Fibroblast of skin of back (primary cell): ENCODE results near the gene RCBTB1.
"Not testable (repeated sequence)": the region's sequence is repeated elsewhere in the genome, so short reads cannot be mapped to it uniquely, and the experiment has no call there.

ENCODE experiments used
- DNase-seq: peaks from one replicate; pipeline ENCODE4 v3.0.0-alpha.2; 2013

The RCBTB1 gene

DNA sequence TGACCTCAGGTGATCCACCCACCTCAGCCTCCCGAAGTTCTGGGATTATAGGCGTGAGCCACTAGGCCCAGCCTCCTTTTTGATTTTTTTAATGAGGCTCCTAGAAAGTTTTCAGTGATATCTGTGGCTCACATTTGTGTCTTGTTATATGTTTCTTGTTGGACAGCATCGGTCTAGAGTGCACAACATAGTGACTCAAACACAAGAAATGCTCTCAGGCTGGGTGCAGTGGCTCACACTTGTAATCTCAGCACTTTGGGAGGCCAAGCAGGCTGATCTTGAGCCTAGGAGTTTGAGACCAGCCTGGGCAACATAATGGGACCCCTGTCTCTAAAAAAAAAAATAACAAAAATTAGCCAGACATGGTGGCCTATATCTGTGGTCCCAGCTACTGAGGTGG is 81.4 kb downstream of the RCBTB1 start:
- peak; percentile 8 for DNase-seq

DNA sequence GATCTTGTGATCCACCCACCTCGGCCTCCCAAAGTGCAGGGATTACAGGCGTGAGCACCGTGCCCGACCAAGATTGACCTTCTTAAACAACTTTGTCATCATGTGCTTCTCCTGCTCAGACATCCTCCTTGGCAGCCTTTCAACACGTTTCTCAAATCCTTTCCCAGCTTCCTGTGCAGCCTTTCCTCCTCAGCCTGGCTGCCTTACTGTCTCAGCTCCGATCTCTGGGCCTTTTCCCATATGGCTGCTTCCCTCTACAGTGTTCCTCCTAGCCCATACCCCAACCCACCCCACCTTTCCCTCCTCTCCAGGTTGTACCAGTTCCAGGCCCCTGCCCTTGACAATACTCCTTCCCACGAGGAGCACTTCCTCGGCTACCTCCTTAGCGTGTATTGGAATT is 82.4 kb downstream of the RCBTB1 start:
- peak; percentile 30 for DNase-seq

DNA sequence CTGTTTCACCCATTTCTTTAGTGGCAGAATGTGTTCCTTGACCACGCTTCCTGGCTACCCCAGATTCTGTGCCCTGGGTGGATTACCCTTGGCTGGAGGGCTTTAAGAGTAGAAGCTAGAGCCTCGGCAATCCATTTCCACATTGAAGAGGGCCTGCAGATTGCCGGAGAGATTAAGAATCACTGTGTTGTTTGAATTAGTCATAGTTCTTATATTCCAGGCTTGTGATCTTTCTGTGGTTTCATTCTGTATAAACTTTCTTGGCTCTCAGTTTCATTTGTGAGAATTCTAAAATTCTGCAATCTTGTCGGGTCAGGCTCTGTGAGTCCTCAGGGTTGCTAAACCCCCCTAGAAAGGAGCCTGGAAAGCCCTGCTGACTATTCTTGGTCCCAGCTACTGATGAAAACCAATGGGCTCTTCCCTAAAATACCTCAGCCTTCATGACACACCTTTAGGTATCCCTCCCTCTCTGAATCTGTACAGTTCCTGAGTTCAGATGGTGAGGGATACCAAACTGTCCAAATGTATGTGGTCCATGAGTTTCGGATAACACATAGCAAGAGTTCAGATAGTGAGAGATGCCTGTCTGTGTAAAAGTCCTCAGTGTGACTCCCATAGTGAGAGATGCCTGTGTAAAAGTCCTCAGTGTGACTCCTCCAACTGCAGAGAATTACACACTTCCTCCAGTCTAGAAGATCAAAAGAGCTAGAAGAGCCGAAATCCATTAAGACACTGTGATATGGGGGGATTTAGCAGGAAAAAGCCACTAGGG is 85.3 kb downstream of the RCBTB1 start:
- peak; percentile 81 for DNase-seq

DNA sequence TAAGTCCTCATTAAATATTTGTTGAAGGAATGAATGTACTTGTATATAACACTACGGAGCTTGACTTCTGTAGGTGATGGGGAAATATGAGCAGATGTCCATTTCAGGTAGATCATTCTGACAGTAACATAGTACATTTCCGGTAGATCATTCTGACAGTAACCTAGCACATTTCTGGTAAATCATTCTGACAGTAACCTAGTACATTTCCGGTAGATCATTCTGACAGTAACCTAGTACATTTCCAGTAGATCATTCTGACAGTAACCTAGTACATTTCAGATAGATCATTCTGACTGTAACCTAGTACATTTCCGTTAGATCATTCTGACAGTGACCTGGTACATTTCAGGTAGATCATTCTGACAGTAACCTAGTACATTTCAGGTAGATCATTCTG is 87.2 kb downstream of the RCBTB1 start:
- no peak for DNase-seq

DNA sequence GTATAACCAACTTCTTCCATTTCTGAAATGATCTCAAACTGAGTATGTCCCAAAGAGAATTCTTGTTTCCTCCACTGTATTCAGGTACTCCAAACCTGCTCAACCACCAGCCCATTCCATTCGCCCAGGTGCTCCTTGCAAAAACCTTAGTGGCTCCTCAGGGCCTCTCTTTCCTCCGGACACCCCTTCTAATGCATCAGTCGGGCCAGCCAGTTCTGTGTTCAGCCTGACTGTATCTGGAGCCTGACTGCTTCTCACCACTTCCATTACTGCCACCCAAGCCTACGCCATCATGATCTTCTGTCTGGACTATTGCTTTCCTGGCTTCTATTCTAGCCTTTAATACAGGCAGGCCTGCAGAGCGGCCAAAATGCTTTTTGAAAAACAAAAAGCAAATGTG is 88.1 kb downstream of the RCBTB1 start:
- no peak for DNase-seq

DNA sequence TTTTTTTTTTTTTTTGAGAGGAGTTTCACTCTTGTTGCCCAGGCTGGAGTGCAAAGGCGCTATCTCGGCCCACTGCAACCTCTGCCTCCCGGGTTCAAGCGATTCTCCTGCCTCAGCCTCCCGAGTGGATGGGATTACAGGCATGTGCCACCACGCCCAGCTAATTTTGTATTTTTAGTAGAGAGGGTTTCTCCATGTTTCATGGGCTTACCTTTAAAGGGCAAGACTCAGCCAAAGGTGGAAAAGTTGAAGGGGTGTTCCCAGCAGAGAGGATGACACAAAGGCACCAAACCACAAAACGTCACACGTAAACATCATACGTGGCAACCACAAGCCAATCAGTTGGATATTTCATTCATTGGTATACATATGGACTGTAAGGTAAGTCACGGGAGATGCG is 88.5 kb downstream of the RCBTB1 start:
- not testable (repeated sequence) for DNase-seq

DNA sequence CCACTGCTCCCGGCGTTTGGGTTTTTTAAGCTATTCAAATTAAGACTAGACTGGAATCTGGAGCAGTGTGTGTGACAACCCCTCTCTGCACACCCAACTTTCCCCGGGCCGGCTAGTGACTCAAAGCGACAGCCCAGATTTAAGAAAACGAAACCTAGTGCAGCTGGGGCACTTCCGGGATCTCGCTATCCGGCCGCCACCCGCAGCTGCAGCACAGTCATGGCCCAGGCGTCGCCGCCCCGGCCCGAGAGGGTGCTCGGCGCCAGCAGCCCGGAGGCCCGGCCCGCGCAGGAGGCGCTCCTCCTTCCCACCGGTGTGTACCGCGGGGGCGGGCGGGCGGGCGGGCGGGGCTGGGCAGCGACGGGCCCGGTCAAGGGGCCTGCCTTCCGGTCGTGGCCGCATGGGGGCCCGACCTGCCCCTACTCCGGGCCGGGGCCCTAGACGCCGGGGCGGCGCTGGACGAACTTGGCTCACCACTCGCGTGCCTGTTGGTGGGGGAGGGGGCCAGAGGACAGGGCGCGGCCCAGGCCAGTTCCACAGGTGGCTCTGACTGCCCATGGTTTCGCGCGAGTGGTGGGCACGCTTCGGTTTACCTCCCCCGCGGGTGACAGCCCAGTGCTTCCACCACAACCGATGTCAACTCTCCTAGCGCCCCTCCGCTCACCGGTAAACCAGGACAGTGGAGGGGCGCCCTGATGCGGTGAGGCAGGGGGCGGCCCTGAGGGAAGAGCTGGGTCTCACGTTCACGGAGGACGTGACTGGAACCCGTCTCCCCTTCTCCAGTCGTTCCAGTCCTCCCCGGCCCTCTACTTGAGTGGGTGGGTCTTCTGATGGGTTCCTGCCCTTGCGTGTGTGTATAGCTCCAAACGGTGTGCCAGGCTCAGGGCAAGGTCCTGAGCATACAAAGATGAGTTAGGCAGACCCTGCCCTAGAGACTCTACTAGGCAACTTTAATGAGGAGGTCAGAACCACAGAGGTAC is 89.3 kb downstream of the RCBTB1 start, which contains the start of gene PHF11:
Gene PHF11, plus strand, starts transcription at position 171 of the 980 bp plus-strand sequence. Its CDS starts 49 bp downstream, at position 220.
- peak; percentile 88 for DNase-seq

DNA sequence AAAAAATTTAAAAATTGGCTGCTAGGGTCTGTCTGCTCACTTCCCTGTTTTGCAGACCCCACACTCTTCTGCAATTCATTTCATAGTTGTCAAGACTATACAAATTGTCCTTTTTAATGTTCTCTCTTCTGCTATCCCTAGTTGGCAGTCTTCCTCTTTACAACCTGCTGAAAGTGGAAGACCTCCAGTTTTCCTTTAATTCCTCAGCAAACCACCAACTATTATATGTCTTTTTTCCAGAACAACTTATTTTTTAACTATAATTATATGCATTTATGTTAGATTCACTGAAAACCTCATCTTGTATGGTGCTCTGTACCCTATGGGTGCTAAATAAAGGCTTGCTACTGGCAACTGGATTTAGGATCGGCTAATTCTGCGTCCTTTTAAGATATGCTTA is 90.7 kb downstream of the RCBTB1 start:
- no peak for DNase-seq

DNA sequence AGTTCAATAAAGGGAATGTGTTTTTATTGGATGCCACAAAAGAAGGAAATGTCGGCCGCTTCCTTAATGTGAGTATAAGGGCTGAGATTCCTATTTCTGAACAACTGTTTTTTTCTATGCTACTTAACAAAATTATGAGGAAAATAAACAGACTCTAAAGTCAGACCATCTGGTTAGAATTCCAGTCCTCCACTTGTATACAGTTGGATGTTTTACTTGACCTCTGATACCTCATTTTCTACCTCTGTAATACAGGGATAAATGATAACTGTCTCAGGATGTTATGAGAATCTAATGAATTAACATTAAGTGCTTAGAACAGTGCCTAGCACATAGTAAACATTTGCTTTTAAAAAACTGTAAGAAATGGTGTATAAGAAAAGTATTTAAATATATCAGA is 96.8 kb downstream of the RCBTB1 start:
- no peak for DNase-seq
